ENCODE data around the gene ARRB1. TPM values are rescaled to one million over a fixed set of nuclear protein-coding genes. Genes with fewer than 3 reads are reported as not detected.
A peak's percentile ranks its signal among the peaks of the same experiment; 100 is the strongest.

Gene ARRB1
- total RNA-seq, 1 donor from 2014 or later, result 16.6 TPM

DNA sequence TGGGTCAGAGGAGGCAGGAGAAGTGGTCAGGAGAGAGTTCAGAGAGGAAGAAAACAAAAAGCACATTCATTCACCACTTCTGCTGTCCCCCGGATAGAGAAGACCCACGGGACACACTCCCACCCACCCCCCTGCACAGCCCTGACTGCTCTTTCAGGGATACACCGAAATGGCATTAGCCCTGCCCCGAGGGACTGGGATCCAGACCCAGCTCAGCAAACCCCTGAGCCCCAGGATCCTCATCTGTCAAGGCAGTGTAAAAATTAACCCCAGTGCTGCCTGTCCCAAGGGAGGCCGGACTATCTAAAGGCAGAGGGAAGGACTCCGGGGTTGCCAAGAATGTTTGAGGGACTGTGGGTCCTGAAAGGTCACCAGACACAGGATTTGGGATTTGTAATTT is 79.7 kb downstream of the ARRB1 start:
- Mint-ChIP-seq H3K9me3 (ENCODE audit: low read depth) (no peaks in the 10 kb centered on the region), H3K27me3 (ENCODE audit: low read depth) (no peaks in the 10 kb centered on the region), H3K4me3 (ENCODE audit: unreplicated experiment) (no peak overlapping the region), H3K4me1 (ENCODE audit: low read depth) (peaks cover 5% of the 10 kb centered on the region), H3K36me3 (ENCODE audit: low read depth) (peaks cover 1% of the 10 kb centered on the region), H3K27ac (ENCODE audit: unreplicated experiment) (no peak overlapping the region)
- TF ChIP-seq, protein P1, sequence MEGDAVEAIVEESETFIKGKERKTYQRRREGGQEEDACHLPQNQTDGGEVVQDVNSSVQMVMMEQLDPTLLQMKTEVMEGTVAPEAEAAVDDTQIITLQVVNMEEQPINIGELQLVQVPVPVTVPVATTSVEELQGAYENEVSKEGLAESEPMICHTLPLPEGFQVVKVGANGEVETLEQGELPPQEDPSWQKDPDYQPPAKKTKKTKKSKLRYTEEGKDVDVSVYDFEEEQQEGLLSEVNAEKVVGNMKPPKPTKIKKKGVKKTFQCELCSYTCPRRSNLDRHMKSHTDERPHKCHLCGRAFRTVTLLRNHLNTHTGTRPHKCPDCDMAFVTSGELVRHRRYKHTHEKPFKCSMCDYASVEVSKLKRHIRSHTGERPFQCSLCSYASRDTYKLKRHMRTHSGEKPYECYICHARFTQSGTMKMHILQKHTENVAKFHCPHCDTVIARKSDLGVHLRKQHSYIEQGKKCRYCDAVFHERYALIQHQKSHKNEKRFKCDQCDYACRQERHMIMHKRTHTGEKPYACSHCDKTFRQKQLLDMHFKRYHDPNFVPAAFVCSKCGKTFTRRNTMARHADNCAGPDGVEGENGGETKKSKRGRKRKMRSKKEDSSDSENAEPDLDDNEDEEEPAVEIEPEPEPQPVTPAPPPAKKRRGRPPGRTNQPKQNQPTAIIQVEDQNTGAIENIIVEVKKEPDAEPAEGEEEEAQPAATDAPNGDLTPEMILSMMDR (IDR thresholded peaks at IDR 0.05), result no peak
- DNase-seq (ENCODE audit: low spot score), result peak; percentile 24

GRCh38 chr11:75270896-75271418 is 80.5 kb downstream of the ARRB1 start:
- Mint-ChIP-seq H3K36me3 (ENCODE audit: low read depth) (peaks cover 1% of the 10 kb centered on the region), H3K27me3 (ENCODE audit: low read depth) (no peaks in the 10 kb centered on the region), H3K9me3 (ENCODE audit: low read depth) (no peaks in the 10 kb centered on the region), H3K4me3 (ENCODE audit: unreplicated experiment) (no peak overlapping the region), H3K27ac (ENCODE audit: unreplicated experiment) (no peak overlapping the region), H3K4me1 (ENCODE audit: low read depth) (peaks cover 5% of the 10 kb centered on the region)
- no peak for DNase-seq (ENCODE audit: low spot score)
- TF ChIP-seq, protein P1 (IDR thresholded peaks at IDR 0.05), result peak; percentile 73

DNA sequence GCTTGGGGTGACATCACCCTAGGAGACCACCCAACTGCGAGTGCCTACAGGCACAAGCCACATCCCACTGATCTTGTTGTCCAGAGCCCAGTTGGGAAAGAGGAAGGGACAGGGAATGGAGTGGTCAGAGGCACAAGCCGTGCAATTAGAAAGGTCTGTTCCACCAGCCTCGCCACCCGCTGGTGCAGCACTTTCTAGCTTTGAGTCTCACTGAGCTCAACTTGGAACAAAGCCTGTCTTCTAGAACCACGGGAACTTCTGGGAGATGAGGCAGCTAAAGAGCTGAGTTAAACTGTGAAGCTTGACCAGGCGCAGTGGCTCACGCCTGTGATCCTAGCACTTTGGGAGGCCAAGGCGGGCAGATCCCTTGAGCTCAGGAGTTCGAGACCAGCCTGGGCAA is 81.6 kb downstream of the ARRB1 start:
- TF ChIP-seq, protein P1 (IDR thresholded peaks at IDR 0.05), result no peak
- Mint-ChIP-seq H3K4me3 (ENCODE audit: unreplicated experiment) (no peak overlapping the region), H3K27ac (ENCODE audit: unreplicated experiment) (no peak overlapping the region), H3K27me3 (ENCODE audit: low read depth) (no peaks in the 10 kb centered on the region), H3K9me3 (ENCODE audit: low read depth) (no peaks in the 10 kb centered on the region), H3K4me1 (ENCODE audit: low read depth) (peaks cover 5% of the 10 kb centered on the region), H3K36me3 (ENCODE audit: low read depth) (peaks cover 1% of the 10 kb centered on the region)
- DNase-seq (ENCODE audit: low spot score), result peak; percentile 17

- peaks cover 5% of the 10 kb centered on the region for H3K4me1 Mint-ChIP-seq (ENCODE audit: low read depth)
- H3K36me3 Mint-ChIP-seq (ENCODE audit: low read depth), result peaks cover 1% of the 10 kb centered on the region
- H3K27ac Mint-ChIP-seq (ENCODE audit: unreplicated experiment), result no peak overlapping the region
- no peak overlapping the region for H3K4me3 Mint-ChIP-seq (ENCODE audit: unreplicated experiment)
- H3K27me3 Mint-ChIP-seq (ENCODE audit: low read depth), result no peaks in the 10 kb centered on the region
- H3K9me3 Mint-ChIP-seq (ENCODE audit: low read depth), result no peaks in the 10 kb centered on the region
- peak; percentile 27 for DNase-seq (ENCODE audit: low spot score)
- TF ChIP-seq, protein P1 (IDR thresholded peaks at IDR 0.05), result no peak
Measured at GRCh38 chr11:75269367-75269660, 82.1 kb downstream of the ARRB1 start.

DNA sequence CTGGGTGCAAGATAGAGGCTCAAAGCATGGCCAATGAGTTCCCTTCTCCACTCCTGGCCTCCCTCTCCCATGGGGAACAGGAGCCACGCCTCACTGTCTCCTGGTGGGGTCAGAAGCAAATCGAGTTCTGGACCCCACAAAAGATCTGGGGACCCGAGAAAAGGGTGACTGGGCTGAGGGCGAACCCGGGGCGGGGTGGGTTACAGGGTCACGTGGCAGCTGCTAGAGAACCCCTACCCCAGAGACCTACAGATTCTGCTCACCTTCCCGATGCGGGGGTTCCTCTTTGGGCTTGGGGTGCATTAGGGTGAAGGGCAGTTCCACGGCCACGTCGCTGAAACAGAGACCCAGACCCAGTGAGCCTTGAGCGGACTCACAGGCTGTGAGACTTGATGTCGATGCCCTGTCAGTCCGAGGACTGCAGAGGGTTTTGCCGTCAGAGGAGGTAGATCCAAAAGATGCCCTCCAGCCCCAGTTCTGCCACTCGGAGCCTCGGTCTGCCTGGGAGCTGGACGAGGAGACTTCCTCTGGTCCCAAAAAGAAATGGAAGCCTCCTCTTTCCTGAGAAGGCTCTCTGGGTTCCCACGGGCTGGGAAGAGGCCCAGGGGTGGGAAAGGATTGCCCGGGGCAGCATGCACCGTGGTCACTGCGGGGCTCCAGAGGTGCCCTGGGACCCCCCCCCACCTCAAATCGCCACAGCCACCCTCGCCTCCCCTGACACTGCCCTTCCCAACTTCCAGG is 82.7 kb downstream of the ARRB1 start:
- peak; percentile 74 for DNase-seq (ENCODE audit: low spot score)
- Mint-ChIP-seq H3K36me3 (ENCODE audit: low read depth) (peaks cover 1% of the 10 kb centered on the region), H3K27me3 (ENCODE audit: low read depth) (no peaks in the 10 kb centered on the region), H3K27ac (ENCODE audit: unreplicated experiment) (no peak overlapping the region), H3K4me1 (ENCODE audit: low read depth) (peaks cover 5% of the 10 kb centered on the region), H3K4me3 (ENCODE audit: unreplicated experiment) (no peak overlapping the region), H3K9me3 (ENCODE audit: low read depth) (no peaks in the 10 kb centered on the region)
- TF ChIP-seq, protein P1 (IDR thresholded peaks at IDR 0.05), result no peak
